Cardiac muscle cell (in vitro differentiated cells and primary cell): ENCODE results near the gene CAB39L. TPM values are rescaled to one million over a fixed set of nuclear protein-coding genes. Genes with fewer than 3 reads are reported as not detected.
"Not testable (repeated sequence)": the region's sequence is repeated elsewhere in the genome, so short reads cannot be mapped to it uniquely, and the experiment has no call there.

Experiments used
- DNase-seq, 2 donors: peaks; one replicate each; pipeline versions ENCODE4 v3.0.0 to v3.0.0-alpha.2; 2010 to 2017; ENCODE audit warnings: low read depth in 1 of 2, low spot score in 1 of 2
- H3K27ac ChIP-seq: fragments of 200-600 bp; sonication (generic); 2 replicates; pipeline ENCODE4 v1.5.1; 2016
- H3K27me3 ChIP-seq: fragments of 200-600 bp; sonication (generic); 2 replicates; pipeline ENCODE4 v1.6.0; 2016; ENCODE audit warnings: control low read depth
- H3K36me3 ChIP-seq: fragments of 200-600 bp; sonication (generic); 2 replicates; pipeline ENCODE4 v1.5.1; 2016; ENCODE audit warnings: control low read depth
- H3K4me1 ChIP-seq: fragments of 200-600 bp; sonication (generic); 2 replicates; pipeline ENCODE4 v1.8.1; 2017; ENCODE audit warnings: low read depth, mild to moderate bottlenecking, mixed run types
- H3K4me3 ChIP-seq: fragments of 200-600 bp; sonication (generic); 2 replicates; pipeline ENCODE4 v1.5.1; 2016; ENCODE audit warnings: mild to moderate bottlenecking
- H3K9me3 ChIP-seq: fragments of 200-600 bp; sonication (generic); 2 replicates; pipeline ENCODE4 v1.5.1; 2017; ENCODE audit warnings: low read depth, mild to moderate bottlenecking, control low read depth
- polyA plus RNA-seq: library from polyadenylated mRNA; unstranded; fragments of >200 nt; fragmentation: Nextera tagmentation; extraction: Ambion mirVana; gene quantifications from 2 replicates; pipeline ENCODE4 v1.2.1, GENCODE V29; 2016
- total RNA-seq: library from RNA; depleted of rRNA; stranded (reverse); fragments of >200 nt; gene quantifications from 2 replicates; pipeline ENCODE4 v1.2.3, GENCODE V29; 2016
- TF ChIP-seq, protein P1 (sequence below): IDR thresholded peaks from 2 replicates; pipeline ENCODE4 v1.5.1; 2012; ENCODE audit warnings: low read depth, mild to moderate bottlenecking, low read length

CAB39L gene
- total and polyA plus RNA-seq, 2 experiments from 2014 or later: 22.3 to 25.5 TPM

DNA sequence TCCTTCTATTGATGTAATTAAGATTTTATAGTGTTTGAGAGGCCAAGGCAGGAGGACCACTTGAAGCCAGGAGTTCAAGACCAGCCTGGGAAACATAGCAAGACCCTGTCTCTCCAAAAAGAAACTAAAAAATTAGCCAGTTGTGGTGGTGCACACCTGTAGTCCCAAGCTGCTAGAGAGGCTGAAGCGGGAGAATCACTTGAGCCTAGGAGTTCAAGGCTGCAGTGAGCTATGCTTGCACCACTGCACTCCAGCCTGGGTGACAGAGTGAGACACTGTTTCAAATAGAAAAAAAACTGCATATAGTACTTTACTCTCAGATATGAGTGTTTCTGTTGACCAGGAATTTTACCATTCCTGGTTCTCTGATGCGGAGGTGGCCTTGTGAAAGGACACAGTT is 147.2 kb downstream of the CAB39L start:
- DNase-seq: no peak
- TF ChIP-seq, protein P1, sequence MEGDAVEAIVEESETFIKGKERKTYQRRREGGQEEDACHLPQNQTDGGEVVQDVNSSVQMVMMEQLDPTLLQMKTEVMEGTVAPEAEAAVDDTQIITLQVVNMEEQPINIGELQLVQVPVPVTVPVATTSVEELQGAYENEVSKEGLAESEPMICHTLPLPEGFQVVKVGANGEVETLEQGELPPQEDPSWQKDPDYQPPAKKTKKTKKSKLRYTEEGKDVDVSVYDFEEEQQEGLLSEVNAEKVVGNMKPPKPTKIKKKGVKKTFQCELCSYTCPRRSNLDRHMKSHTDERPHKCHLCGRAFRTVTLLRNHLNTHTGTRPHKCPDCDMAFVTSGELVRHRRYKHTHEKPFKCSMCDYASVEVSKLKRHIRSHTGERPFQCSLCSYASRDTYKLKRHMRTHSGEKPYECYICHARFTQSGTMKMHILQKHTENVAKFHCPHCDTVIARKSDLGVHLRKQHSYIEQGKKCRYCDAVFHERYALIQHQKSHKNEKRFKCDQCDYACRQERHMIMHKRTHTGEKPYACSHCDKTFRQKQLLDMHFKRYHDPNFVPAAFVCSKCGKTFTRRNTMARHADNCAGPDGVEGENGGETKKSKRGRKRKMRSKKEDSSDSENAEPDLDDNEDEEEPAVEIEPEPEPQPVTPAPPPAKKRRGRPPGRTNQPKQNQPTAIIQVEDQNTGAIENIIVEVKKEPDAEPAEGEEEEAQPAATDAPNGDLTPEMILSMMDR: no peak
- Histone ChIP-seq H3K27me3 (no peaks in the 10 kb centered on the region), H3K36me3 (no peaks in the 10 kb centered on the region), H3K27ac (no peak overlapping the region), H3K4me3 (no peak overlapping the region), H3K9me3 (no peaks in the 10 kb centered on the region), H3K4me1 (no peaks in the 10 kb centered on the region)

DNA sequence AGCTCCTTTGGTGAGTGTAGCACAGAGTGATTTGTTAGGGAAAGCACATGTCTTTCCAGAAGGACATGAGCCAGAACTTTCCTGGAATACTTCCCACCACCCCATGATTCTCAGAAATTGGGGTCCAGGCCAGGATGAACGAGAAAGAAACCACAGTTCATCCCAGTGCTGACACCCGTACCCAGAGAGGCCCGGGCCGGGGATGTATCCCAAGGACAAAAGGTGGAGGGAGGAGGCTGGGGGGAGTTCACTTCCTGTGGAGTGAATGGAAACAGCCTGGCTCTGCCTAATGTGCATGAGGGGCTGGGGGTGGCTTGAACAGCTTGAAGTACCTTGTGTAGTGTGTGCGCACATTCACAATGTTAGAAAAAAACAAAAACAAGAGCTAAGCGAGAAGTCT is 148.6 kb downstream of the CAB39L start:
- H3K4me1 ChIP-seq: no peaks in the 10 kb centered on the region
- no peak overlapping the region for H3K4me3 ChIP-seq
- no peaks in the 10 kb centered on the region for H3K36me3 ChIP-seq
- H3K27ac ChIP-seq: no peak overlapping the region
- no peaks in the 10 kb centered on the region for H3K27me3 ChIP-seq
- TF ChIP-seq, protein P1: no peak
- no peak for DNase-seq
- no peaks in the 10 kb centered on the region for H3K9me3 ChIP-seq

DNA sequence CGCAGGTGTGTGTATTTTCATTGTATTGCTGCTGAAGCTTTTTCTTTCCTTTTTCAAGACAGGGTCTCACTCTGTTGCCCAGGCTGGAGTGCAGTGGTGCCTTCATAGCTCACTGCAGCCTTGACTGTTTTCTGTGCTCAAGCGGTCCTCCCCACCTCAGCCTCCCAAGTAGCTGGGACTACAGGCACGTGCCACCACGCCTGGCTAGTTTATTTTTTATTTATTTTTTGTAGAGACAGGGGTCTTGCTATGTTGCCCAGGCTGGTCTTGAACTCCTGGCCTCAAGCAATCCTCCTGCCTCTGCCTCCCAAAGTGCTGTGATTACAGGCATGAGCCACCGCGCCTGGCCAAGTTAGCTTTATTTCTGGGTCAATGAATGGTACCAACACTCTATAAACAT is 149.1 kb downstream of the CAB39L start:
- H3K4me1 ChIP-seq: not testable (repeated sequence)

DNA sequence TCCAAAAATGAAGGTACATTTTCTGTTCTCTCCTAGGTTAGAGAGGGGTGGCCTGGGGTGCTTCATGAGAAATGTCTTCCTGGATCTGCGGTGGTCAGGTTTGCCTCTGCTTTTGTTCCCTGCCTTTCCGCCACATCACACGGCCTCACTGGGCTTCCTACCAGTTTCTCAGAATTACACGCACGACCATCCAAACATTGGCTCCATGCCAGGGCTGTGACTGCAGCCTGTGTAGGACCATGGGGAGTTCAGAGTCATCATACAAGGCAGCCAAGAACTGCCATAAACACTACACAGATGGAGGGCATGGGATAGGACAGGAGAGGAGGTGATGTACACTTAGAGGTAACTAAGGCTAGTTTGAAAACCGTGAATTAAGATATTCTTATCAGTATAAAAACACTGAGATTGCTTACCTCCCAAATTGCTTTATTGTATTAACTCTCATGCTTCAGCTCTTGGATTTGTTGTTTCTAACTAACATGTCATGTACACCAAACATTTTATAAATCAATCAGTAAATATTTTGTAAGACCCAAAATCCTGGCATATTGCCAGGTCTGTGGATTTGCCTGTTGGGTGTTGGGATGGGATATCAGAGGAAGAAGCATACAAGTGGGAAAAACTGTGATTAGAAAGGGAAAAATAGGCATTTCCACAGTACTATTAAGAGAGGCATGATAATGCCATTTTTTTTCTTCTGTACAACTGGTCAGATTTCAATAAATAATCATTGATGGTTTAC is 150.9 kb downstream of the CAB39L start:
- Histone ChIP-seq H3K4me3 (no peak overlapping the region), H3K27ac (no peak overlapping the region), H3K36me3 (no peaks in the 10 kb centered on the region), H3K4me1 (no peaks in the 10 kb centered on the region), H3K27me3 (no peaks in the 10 kb centered on the region), H3K9me3 (no peaks in the 10 kb centered on the region)
- DNase-seq: peak; percentile 62 to 89
- TF ChIP-seq, protein P1: no peak

More for the DNA sequence above, 149.1 kb downstream of the CAB39L start:
- H3K27ac ChIP-seq, DNase-seq, H3K36me3 ChIP-seq, H3K4me3 ChIP-seq, H3K9me3 ChIP-seq, H3K27me3 ChIP-seq: not testable (repeated sequence)

DNA sequence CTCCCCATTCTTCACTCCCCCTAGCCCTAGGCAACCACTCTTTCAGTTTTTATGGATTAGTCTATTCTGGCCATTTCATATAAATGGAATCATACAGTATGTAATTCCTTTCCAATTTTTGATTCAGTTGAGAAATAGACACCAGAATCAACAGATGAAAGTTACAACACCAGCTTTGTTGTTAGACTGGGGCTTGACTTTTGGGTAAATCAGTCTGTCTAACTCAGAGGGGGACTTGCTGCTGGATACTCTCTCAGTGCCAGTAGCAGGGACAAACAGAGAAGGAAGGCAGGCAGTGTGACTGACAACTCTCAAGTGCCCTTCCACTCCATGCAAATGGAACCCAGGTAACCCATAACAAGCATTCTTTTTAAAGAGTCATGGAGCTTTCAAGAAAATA is 155.4 kb downstream of the CAB39L start:
- no peaks in the 10 kb centered on the region for H3K27me3 ChIP-seq
- H3K4me3 ChIP-seq: no peak overlapping the region
- DNase-seq: no peak
- no peaks in the 10 kb centered on the region for H3K36me3 ChIP-seq
- TF ChIP-seq, protein P1: no peak
- H3K27ac ChIP-seq: no peak overlapping the region
- no peaks in the 10 kb centered on the region for H3K4me1 ChIP-seq
- H3K9me3 ChIP-seq: no peaks in the 10 kb centered on the region

DNA sequence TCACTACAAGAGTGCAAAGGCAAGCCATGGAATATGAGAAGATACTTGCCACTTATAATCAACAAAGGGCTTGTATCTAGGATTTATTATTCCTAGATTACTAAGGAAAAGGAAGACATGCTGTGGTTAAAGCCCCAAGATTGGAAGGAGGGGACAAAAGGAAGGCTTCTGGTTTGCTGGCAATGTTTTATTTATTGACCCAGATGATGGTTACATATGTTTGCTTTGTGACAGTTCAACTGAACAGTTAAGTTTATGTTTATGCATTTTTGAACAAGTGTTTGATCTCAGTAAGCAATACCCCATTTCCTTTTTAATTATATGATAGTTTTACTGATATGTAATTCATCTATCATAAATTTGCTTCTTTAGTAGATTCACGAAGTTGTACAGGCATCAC is 155.9 kb downstream of the CAB39L start:
- Histone ChIP-seq H3K27me3 (no peaks in the 10 kb centered on the region), H3K4me1 (no peaks in the 10 kb centered on the region), H3K27ac (no peak overlapping the region), H3K9me3 (no peaks in the 10 kb centered on the region), H3K36me3 (no peaks in the 10 kb centered on the region), H3K4me3 (no peak overlapping the region)
- TF ChIP-seq, protein P1: no peak
- DNase-seq: no peak
